Erythroblast (primary cell): Measurements from ENCODE around the gene ADAMTS12.

ENCODE experiments used
- GATA1 ChIP-seq: IDR thresholded peaks from 2 replicates; pipeline ENCODE4 v1.6.1; 2011; ENCODE audit warnings: low read depth, mild to moderate bottlenecking, control low read depth, low read length, moderate library complexity
- POLR2A ChIP-seq: IDR thresholded peaks from 2 replicates; pipeline ENCODE4 v1.6.1; 2011; ENCODE audit warnings: mild to moderate bottlenecking, low read length

DNA sequence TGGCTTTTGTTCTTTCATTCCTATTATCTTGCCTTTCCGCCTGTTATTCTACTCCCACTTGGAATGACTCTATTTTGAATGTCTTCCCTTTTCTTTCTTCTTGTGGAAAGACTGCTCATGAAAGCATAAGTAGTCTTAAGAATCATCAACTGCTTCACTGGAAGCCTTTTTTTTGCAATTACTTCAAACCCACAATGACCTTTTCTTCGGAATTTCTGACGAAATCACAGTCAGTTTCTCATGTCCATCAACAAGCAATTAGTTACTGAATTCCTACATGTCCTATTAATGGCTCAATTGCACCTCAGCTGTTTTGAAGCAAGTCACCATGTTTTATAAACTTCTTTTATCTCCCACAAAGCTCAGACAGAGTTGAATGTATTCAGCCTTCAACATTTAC lies 254.8 kb downstream of the ADAMTS12 start:
- no peak for TF ChIP-seq POLR2A
- TF ChIP-seq GATA1: no peak
